ENCODE measurements around the gene TES. TPM values are rescaled to one million over a fixed set of nuclear protein-coding genes. Genes with fewer than 3 reads are reported as not detected.

The TES gene
- total RNA-seq, 4 donors from 2014 or later, result 245 to 501 (median 290) TPM

DNA sequence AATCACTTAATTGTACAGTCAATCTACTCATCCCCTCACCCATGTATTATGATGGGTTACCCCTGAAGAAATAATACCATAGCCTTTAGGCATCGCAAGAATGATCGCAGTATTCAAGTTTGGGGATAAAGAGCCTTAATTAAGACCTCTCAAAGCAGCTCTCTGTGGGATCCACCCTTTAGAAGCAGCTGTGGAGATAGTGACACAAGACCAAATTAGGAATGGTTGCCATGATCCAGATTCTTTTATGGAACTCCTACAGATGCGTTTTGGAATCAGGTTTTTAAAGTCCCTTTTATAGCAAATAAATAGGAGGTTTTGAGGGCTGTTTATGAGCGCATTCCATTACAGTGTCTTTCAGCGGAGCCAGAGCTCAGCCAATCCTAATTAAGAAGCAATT lies 12.2 kb downstream of the TES start:
- no peak for ATAC-seq
- 70 to 85% methylated on average over 5 of the region's 5 CpGs for WGBS, 2 donors (ENCODE audit: low coverage in 1 of 2)
- TF ChIP-seq POLR2AphosphoS5 (IDR thresholded peaks at IDR 0.05) (no peak), POLR2A (IDR thresholded peaks at IDR 0.05) (no peak), EP300 (IDR thresholded peaks at IDR 0.05) (no peak)
- TF ChIP-seq, protein P1, sequence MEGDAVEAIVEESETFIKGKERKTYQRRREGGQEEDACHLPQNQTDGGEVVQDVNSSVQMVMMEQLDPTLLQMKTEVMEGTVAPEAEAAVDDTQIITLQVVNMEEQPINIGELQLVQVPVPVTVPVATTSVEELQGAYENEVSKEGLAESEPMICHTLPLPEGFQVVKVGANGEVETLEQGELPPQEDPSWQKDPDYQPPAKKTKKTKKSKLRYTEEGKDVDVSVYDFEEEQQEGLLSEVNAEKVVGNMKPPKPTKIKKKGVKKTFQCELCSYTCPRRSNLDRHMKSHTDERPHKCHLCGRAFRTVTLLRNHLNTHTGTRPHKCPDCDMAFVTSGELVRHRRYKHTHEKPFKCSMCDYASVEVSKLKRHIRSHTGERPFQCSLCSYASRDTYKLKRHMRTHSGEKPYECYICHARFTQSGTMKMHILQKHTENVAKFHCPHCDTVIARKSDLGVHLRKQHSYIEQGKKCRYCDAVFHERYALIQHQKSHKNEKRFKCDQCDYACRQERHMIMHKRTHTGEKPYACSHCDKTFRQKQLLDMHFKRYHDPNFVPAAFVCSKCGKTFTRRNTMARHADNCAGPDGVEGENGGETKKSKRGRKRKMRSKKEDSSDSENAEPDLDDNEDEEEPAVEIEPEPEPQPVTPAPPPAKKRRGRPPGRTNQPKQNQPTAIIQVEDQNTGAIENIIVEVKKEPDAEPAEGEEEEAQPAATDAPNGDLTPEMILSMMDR (IDR thresholded peaks at IDR 0.05), result no peak
- H3K27me3 ChIP-seq, result no peaks in the 10 kb centered on the region
- H3K9me3 ChIP-seq, result no peaks in the 10 kb centered on the region
- no peaks in the 10 kb centered on the region for H3K36me3 ChIP-seq
- no peak overlapping the region for H3K4me3 ChIP-seq
- H3K27ac ChIP-seq, result peak overlapping the region in 3 of 4 donors; percentile 9 to 39 (median 29)
- peaks cover 0 to 93% (median 27%) of the 10 kb centered on the region in 3 donors for H3K4me1 ChIP-seq

DNA sequence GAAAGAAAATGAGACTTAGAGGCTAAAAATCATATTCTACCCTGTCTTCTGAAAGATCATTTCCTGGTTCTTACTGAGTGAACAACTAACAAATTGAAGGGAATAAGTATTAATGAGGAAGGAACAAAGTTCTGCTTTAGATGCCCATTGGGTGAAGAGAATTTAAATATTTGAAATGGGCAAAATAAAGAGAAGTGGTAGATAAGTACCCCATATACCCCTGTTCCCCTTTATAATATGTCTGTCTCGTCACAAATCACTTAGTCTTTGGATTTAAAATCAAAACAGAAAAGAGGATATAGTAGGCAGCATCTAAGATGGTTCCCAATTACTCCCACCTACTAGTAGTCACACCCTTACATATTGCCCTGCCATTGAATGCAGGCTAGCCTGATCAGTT lies 13.2 kb downstream of the TES start:
- H3K27ac ChIP-seq, result peak overlapping the region in 2 of 4 donors; percentile 6 to 26
- H3K4me3 ChIP-seq, result no peak overlapping the region
- no peaks in the 10 kb centered on the region for H3K27me3 ChIP-seq
- TF ChIP-seq EP300 (IDR thresholded peaks at IDR 0.05) (no peak), POLR2AphosphoS5 (IDR thresholded peaks at IDR 0.05) (no peak), POLR2A (IDR thresholded peaks at IDR 0.05) (no peak)
- TF ChIP-seq, protein P1 (IDR thresholded peaks at IDR 0.05), result no peak
- H3K36me3 ChIP-seq, result no peaks in the 10 kb centered on the region
- no peak for ATAC-seq
- 82 to 100% methylated on average over 1 of the region's 1 CpG for WGBS, 2 donors (ENCODE audit: low coverage in 1 of 2)
- H3K9me3 ChIP-seq, result no peaks in the 10 kb centered on the region
- H3K4me1 ChIP-seq, result peaks cover 4 to 93% (median 20%) of the 10 kb centered on the region in 3 donors

DNA sequence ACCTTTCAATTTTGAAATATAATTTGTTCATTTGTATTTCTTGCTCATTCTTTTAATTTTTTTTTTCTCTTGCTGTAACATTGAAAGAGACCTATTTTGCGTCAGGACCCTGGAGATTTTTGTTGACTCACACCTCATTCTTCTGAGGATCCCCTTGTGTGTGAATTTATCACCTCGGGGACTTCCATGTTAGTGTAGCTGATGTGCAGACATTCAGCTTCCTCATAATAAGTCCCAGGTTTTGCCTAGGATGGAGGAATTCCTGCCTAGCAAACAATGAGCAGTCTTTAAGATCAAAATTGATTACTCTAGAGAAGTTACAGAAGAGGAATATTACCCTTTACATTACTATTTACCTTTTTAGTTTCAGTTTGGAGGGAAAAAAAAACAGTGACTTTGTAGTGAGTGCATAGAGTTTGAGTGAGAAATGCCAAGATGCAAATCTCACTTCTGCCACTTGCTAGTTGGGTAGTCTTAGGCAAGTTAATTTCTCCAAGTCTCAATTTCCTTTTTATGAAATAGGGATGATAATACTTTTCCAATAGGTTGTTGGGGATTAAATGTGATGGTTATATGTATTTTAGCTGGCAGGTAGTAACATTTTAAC lies 14.3 kb downstream of the TES start:
- TF ChIP-seq POLR2A (IDR thresholded peaks at IDR 0.05), result no peak
- no peak for TF ChIP-seq POLR2AphosphoS5 (IDR thresholded peaks at IDR 0.05)
- no peak for TF ChIP-seq EP300 (IDR thresholded peaks at IDR 0.05)
- TF ChIP-seq, protein P1 (IDR thresholded peaks at IDR 0.05), result no peak
- no peak for ATAC-seq
- H3K27me3 ChIP-seq, result no peaks in the 10 kb centered on the region
- WGBS, 2 donors (ENCODE audit: low coverage in 1 of 2), result 35 to 41% methylated on average over 2 of the region's 2 CpGs
- H3K4me1 ChIP-seq, result peaks cover 8 to 93% (median 19%) of the 10 kb centered on the region in 3 donors
- no peak overlapping the region for H3K4me3 ChIP-seq
- H3K36me3 ChIP-seq, result no peaks in the 10 kb centered on the region
- peak overlapping the region in 1 of 4 donors; percentile 3 for H3K27ac ChIP-seq
- no peaks in the 10 kb centered on the region for H3K9me3 ChIP-seq

DNA sequence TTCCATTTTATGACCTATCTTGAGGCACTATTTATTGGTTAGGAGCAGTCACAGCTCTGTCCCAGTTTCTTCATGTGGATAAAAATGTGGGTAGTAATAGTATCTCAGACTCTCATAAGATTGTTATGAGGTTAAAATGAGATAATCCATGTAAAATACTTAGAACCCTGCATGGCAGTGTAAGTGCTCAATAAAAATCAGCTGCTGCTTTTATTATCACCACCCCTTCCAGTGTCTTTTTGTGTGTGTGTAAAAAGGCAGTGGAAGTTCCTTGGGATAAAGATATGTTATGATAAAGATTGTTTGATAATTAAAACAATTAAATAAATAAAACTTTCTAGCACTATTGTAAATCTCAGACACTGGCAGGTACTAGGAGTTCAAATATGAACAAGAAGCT lies 15.5 kb downstream of the TES start:
- no peaks in the 10 kb centered on the region for H3K9me3 ChIP-seq
- no peak for ATAC-seq
- no peaks in the 10 kb centered on the region for H3K27me3 ChIP-seq
- no peak overlapping the region for H3K4me3 ChIP-seq
- TF ChIP-seq, protein P1 (IDR thresholded peaks at IDR 0.05), result no peak
- TF ChIP-seq POLR2A (IDR thresholded peaks at IDR 0.05), result no peak
- no peak for TF ChIP-seq POLR2AphosphoS5 (IDR thresholded peaks at IDR 0.05)
- no peak for TF ChIP-seq EP300 (IDR thresholded peaks at IDR 0.05)
- peak overlapping the region in 1 of 4 donors; percentile 24 for H3K27ac ChIP-seq
- H3K4me1 ChIP-seq, result peaks cover 15 to 97% (median 25%) of the 10 kb centered on the region in 3 donors
- no peaks in the 10 kb centered on the region for H3K36me3 ChIP-seq

DNA sequence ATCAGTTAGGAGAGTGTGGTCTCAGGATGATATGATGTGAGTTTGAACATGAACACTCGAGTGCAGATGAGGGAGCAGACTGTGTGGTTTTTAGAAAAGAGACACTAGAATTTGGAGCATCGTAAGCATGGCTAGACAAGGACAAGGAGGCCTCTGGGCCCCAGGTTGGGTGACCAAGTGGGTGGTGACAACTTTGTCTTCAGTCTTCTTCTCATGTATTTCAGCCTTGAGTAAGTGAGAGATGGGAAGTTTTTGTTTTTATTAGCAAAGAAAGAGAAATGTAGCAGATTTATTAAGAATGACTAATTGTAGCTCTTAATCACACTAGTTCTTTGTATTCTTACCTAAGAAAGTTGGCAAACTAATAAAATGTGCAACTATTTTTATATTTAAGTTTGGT lies 16.3 kb downstream of the TES start:
- H3K9me3 ChIP-seq, result no peaks in the 10 kb centered on the region
- H3K4me1 ChIP-seq, result peaks cover 23 to 98% (median 33%) of the 10 kb centered on the region in 3 donors
- TF ChIP-seq, protein P1 (IDR thresholded peaks at IDR 0.05), result no peak
- TF ChIP-seq EP300 (IDR thresholded peaks at IDR 0.05) (no peak), POLR2A (IDR thresholded peaks at IDR 0.05) (no peak), POLR2AphosphoS5 (IDR thresholded peaks at IDR 0.05) (no peak)
- H3K27ac ChIP-seq, result peak overlapping the region in 3 of 4 donors; percentile 22 to 85 (median 30)
- WGBS, 2 donors (ENCODE audit: low coverage in 1 of 2), result 83 to 84% methylated on average over 2 of the region's 2 CpGs
- H3K36me3 ChIP-seq, result no peaks in the 10 kb centered on the region
- H3K27me3 ChIP-seq, result no peaks in the 10 kb centered on the region
- no peak for ATAC-seq
- H3K4me3 ChIP-seq, result no peak overlapping the region

Data from gastroesophageal sphincter (tissue), 4 donors.